Retina (tissue), 1 donor: Measurements from ENCODE around the gene ELMO1.

Experiments used
- DNase-seq: peaks from one replicate; pipeline ENCODE4 v3.0.0-alpha.2; 2016

The ELMO1 gene

GRCh38 chr7:36852017-36852416 is 596.6 kb downstream of the ELMO1 start:
- no peak for DNase-seq

DNA sequence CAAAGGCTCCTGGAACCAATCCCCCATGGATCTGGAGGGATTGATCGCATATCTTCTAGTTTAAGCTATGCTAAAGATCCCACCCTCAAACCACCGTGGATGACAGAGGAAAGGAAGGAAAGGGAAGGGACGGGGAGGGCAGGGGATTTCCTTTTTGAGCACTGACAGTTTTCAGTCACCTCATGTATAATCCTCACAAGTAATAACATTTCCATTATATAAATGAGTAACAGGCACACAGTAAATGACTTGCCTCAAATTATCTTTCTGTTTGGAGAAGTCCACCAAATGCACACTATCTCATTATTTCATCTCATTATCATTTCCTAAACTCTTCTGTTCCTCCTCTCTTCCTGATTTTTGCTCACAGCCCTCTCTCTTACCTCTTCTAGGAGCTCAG is 597.3 kb downstream of the ELMO1 start:
- no peak for DNase-seq

GRCh38 chr7:36847946-36848345 is 600.7 kb downstream of the ELMO1 start:
- no peak for DNase-seq

GRCh38 chr7:36844374-36844773 is 604.3 kb downstream of the ELMO1 start:
- DNase-seq = no peak

GRCh38 chr7:36840904-36841303 is 607.8 kb downstream of the ELMO1 start:
- DNase-seq = no peak

- DNase-seq = peak; percentile 46
These were observed 609.9 kb downstream of the ELMO1 start for GRCh38 chr7:36838616-36839225.

DNA sequence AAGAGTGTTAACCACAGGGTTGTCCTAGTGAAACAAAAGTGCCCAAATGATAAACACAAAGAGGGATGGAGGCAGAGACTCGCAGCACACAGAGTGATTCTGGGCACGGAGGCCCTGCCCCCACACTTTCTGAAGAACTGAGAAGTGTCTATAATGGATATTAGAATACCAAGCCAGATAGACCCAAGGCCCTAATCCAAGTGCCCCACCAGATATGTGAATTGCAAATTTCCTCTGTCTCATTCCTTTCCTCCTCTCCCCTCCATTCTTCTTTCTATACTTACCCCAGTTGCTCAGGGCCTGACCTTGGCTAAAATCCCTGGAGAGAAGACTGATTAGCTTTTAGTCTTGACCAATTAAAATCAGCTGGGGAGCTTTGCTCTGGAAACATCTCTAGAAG is 617.6 kb downstream of the ELMO1 start:
- DNase-seq = no peak

- no peak for DNase-seq
These were observed 620.6 kb downstream of the ELMO1 start for GRCh38 chr7:36827726-36828703.

GRCh38 chr7:36825501-36825900 is 623.2 kb downstream of the ELMO1 start:
- DNase-seq = no peak

DNA sequence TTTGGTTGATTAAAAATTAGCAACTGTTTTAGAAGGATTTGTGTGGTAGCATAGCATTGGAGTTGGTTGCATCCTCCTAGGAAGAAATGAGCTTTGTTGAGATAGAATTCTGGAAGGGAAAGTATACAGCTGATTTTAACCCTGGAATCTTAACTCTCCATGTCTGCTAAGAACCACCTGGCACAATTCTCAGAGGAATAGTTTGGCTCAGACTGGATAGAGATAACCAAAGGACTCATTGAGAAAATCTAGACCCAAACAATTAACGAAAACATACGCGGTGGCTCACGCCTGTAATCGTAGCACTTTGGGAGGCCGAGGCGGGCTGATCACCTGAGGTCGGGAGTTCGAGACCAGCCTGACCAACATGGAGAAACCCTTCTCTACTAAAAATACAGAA is 625.3 kb downstream of the ELMO1 start:
- DNase-seq = no peak

DNA sequence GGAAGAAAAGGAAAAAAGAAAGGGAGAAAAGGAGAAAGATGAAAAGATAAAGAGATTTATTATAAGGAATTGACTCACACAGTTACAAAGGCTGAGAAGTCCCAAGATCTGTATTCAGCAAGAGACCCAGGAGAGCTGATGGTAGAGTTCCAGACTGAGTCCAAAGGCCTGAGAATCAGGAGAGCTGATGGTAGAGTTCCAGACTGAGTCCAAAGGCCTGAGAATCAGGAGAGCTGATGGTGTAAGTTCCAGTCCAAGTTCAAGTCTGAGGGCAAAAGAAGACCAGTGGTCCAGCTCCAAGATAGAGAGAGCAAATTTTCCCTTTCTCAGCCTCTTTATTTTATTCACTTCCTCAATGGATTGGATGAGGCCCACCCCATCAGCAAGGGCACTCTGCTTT is 627.0 kb downstream of the ELMO1 start:
- DNase-seq = no peak

GRCh38 chr7:36820527-36821170 is 628.0 kb downstream of the ELMO1 start:
- no peak for DNase-seq

DNA sequence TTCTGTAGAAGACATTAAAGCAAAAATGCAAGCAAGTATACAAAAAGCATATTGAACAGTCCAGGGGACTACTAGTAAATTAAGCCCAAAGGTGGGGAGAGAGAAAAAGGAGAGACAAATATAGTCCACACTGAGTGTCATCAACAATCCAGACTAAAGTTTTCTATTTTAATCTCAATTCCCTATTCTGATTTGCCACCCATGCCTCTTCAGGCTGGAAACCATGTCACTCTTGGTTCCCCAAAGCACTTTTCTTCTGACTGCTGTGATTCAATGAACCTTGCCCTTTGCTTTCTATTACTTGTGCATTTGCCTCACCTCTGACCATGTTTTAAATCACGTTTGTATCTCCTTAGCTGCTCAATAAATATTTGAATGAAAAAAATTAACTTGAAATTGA is 629.0 kb downstream of the ELMO1 start:
- no peak for DNase-seq

DNA sequence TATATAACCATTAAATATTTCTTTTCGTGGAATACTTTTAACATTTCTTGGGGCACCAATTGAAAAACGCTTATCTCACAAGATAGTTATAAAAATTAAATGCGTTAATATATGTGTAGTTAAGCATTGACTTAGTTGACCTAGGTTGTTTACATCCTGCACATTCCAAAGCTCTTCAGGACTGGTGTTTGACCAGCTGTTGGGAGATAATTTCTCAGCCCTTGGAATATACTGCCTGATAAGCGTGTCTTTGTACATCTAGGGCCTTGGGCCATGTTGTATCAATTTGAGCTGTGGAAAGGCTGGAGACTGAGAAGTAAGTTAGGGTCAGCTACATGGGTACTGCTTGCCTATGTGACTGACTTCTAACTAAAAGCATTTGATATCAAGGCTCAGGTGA is 634.4 kb downstream of the ELMO1 start:
- no peak for DNase-seq

GRCh38 chr7:36811807-36812206 is 636.9 kb downstream of the ELMO1 start:
- DNase-seq = no peak

DNA sequence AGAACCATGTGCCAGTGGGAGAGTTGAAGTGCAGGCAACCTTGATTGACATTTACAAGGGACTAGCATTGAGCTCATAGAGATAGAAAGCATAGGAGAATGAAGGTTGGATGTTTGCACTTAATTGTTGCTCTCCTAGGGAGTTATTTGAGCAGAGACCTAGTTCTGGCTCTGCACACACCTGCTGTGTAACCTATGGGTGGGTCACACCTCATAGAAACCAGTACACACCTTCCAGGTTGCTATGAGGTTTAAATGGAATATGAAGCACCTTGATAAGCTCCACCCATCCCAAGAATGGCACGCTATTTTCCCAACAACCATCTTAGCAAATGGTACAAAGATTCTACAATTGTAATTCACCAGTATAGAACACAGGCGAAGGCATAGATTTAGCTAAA is 638.2 kb downstream of the ELMO1 start:
- DNase-seq = no peak

- DNase-seq = no peak
These were observed 638.6 kb downstream of the ELMO1 start for GRCh38 chr7:36810032-36810431.

- DNase-seq = no peak
These were observed 639.2 kb downstream of the ELMO1 start for GRCh38 chr7:36809510-36809909.

DNA sequence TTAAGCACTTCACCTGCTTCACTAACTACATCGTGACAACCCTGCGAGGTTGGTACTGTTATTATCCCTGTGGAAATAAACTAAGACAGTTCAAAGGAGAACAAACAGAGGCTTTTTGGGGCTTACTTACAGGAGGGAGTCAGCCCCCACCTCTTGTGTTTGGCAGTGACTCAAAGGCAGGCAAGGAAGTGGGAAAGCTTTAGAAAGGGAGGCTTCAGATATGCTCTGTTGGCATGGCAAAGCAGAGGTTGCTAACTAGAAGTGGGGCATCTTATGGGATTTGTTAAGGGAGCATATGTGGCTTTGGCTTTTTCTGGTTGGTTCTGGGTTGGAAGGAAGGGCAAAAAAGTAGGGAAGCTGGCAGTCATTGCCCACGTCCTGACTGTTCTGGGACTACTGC is 639.6 kb downstream of the ELMO1 start:
- DNase-seq = no peak

DNA sequence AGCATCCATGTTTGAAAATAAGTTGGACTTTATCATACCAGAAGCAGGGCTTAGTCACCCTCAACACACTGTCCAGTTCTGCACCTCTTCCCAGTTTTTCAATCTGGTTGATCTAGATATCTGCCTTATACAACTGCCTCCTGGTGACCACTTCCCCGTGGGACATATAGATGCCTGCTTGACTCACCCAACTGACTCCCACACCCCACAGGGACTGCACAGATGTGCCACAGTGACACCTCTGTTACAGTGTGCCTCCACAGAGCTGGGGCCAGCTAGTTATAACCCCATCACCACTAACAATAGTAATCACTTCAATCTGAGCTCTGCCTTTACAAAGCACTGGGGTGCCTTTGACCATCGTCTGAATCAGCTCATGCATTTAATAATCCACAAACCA is 641.8 kb downstream of the ELMO1 start:
- no peak for DNase-seq
